Panc1 (cell line): ENCODE results near the gene DOCK11. TPM values are rescaled to one million over a fixed set of nuclear protein-coding genes. Genes with fewer than 3 reads are reported as not detected.

ENCODE experiments used
- ATAC-seq: fragments of 200-7000 bp; cut with Tn5 transposase; 2 replicates; pipeline ENCODE4 v1.9.1; 2020; ENCODE audit warnings: mild to moderate bottlenecking, moderate library complexity
- BruUV-seq: library from RNA; stranded (reverse); fragments of 400-500 nt; replicated peaks from 2 replicates; lab custom pipeline; 2021; lab: Mats Ljungman, UMichigan
- CTCF ChIA-PET: fragments of 300-600 bp; sonication (Branson Sonifier 250); formaldehyde crosslinking; loops from one replicate; lab custom pipeline; 2022; ENCODE audit warnings: antibody characterized with exemption; lab: Charles Lee
- POLR2A ChIA-PET: fragments of 300-600 bp; sonication (Branson Sonifier 250); formaldehyde crosslinking; loops from one replicate; lab custom pipeline; 2022; ENCODE audit warnings: antibody characterized with exemption; lab: Charles Lee
- DNase-seq: peaks from one replicate; pipeline ENCODE4 v3.0.0-alpha.2; 2010; ENCODE audit warnings: low read depth, low spot score
- H3K27ac ChIP-seq: 2 replicates; pipeline ENCODE4 v1.5.1; 2011; ENCODE audit warnings: mild to moderate bottlenecking, low read length, inconsistent platforms
- H3K27me3 ChIP-seq: fragments of 200-500 bp; sonication (Bioruptor generic); 2 replicates; pipeline ENCODE4 v1.6.0; 2014; ENCODE audit warnings: low read length, inconsistent platforms; ENCODE audit not compliant: control insufficient read depth, insufficient read depth
- H3K36me3 ChIP-seq: fragments of 200-500 bp; sonication (Bioruptor generic); 2 replicates; pipeline ENCODE4 v1.5.1; 2014; ENCODE audit warnings: inconsistent platforms, mild to moderate bottlenecking, low read length, moderate library complexity; ENCODE audit not compliant: control insufficient read depth, insufficient read depth
- H3K4me1 ChIP-seq: 2 replicates; pipeline ENCODE4 v1.5.1; 2011; ENCODE audit warnings: inconsistent platforms, mild to moderate bottlenecking, low read length, moderate library complexity; ENCODE audit not compliant: control insufficient read depth, insufficient read depth
- H3K4me3 ChIP-seq, 2 experiments: 2 replicates each; pipeline ENCODE4 v1.5.1; 2011 to 2012; ENCODE audit warnings: low read depth in 2 of 2, low read length in 2 of 2, mild to moderate bottlenecking in 2 of 2, inconsistent platforms in 1 of 2, moderate library complexity in 1 of 2
- H3K9me3 ChIP-seq: fragments of 200-500 bp; sonication (Bioruptor generic); 2 replicates; pipeline ENCODE4 v1.5.1; 2014; ENCODE audit warnings: low read depth, mild to moderate bottlenecking, inconsistent platforms, low read length, moderate library complexity; ENCODE audit not compliant: control insufficient read depth, insufficient read depth
- POLR2AphosphoS5 ChIP-seq: IDR thresholded peaks from 2 replicates; pipeline ENCODE4 v1.6.1; 2012; ENCODE audit warnings: mild to moderate bottlenecking, low read depth, low read length, moderate library complexity
- SIN3A ChIP-seq: IDR thresholded peaks from 2 replicates; pipeline ENCODE4 v1.6.1; 2012; ENCODE audit warnings: low read depth, mild to moderate bottlenecking, low read length, moderate library complexity, borderline replicate concordance; ENCODE audit not compliant: insufficient read depth
- TCF7L2 ChIP-seq: IDR thresholded peaks from 2 replicates; pipeline ENCODE4 v1.6.1; 2011; ENCODE audit warnings: mild to moderate bottlenecking, low read depth, low read length, inconsistent platforms
- in situ Hi-C: cut with HindIII; loops from 2 replicates; pipeline ENCODE4 v1.10.0; 2016; ENCODE audit warnings: low sequenced_read_pairs, low pct_unique_long_range_greater_than_20kb
- intact Hi-C: fragments of 100-400 bp; cut with micrococcal nuclease; formaldehyde crosslinking; loops from one replicate; pipeline ENCODE4 v1.10.0; 2022; ENCODE audit not compliant: unreplicated experiment
- total RNA-seq: library from RNA; stranded (reverse); gene quantifications from one replicate; pipeline ENCODE4 v1.2.1, GENCODE V29; 2021; ENCODE audit not compliant: unreplicated experiment
- TF ChIP-seq, protein P1 (sequence below): fragments of 450-650 bp; IDR thresholded peaks from 2 replicates; pipeline ENCODE4 v1.5.1; 2017; ENCODE audit warnings: mild to moderate bottlenecking
- TF ChIP-seq, protein P2 (sequence below), 2 experiments: IDR thresholded peaks; 2 replicates each; pipeline ENCODE4 v1.6.1; 2011 to 2012; ENCODE audit warnings: low read depth in 2 of 2, control low read depth in 1 of 2, low read length in 1 of 2, mild to moderate bottlenecking in 1 of 2, moderate library complexity in 1 of 2; ENCODE audit not compliant: insufficient read depth in 1 of 2

The DOCK11 gene
- total RNA-seq, 1 experiment from 2014 or later: 2.0 TPM

DNA sequence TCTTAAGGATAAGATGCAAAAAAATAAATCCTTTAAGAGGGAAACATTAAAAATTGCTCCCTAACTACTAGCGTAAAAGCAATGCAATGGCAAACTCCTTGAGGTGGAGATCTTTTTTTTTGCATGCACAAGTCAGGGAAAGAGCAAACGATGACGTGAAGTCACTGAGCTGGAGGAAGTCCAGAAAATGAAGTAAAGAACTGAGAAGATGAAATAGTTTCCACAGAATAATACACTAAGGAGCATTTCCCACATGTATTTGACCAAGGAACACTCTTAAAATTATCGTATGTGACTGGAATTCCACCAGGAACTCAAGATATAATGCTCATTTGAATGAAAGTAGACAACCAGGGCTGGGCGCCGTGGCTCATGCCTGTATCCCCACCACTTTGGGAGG is 21.0 kb upstream of the DOCK11 start:
- no TSS peak for BruUV-seq
- Histone ChIP-seq H3K4me3 (no peak overlapping the region), H3K9me3 (no peaks in the 10 kb centered on the region), H3K36me3 (no peaks in the 10 kb centered on the region), H3K27me3 (no peaks in the 10 kb centered on the region), H3K27ac (no peak overlapping the region), H3K4me1 (no peaks in the 10 kb centered on the region)
- intact Hi-C loops: no loop called here
- ATAC-seq: no peak
- in situ Hi-C loops: no loop called here
- TF ChIP-seq, protein P1, sequence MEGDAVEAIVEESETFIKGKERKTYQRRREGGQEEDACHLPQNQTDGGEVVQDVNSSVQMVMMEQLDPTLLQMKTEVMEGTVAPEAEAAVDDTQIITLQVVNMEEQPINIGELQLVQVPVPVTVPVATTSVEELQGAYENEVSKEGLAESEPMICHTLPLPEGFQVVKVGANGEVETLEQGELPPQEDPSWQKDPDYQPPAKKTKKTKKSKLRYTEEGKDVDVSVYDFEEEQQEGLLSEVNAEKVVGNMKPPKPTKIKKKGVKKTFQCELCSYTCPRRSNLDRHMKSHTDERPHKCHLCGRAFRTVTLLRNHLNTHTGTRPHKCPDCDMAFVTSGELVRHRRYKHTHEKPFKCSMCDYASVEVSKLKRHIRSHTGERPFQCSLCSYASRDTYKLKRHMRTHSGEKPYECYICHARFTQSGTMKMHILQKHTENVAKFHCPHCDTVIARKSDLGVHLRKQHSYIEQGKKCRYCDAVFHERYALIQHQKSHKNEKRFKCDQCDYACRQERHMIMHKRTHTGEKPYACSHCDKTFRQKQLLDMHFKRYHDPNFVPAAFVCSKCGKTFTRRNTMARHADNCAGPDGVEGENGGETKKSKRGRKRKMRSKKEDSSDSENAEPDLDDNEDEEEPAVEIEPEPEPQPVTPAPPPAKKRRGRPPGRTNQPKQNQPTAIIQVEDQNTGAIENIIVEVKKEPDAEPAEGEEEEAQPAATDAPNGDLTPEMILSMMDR: no peak
- TF ChIP-seq, protein P2, sequence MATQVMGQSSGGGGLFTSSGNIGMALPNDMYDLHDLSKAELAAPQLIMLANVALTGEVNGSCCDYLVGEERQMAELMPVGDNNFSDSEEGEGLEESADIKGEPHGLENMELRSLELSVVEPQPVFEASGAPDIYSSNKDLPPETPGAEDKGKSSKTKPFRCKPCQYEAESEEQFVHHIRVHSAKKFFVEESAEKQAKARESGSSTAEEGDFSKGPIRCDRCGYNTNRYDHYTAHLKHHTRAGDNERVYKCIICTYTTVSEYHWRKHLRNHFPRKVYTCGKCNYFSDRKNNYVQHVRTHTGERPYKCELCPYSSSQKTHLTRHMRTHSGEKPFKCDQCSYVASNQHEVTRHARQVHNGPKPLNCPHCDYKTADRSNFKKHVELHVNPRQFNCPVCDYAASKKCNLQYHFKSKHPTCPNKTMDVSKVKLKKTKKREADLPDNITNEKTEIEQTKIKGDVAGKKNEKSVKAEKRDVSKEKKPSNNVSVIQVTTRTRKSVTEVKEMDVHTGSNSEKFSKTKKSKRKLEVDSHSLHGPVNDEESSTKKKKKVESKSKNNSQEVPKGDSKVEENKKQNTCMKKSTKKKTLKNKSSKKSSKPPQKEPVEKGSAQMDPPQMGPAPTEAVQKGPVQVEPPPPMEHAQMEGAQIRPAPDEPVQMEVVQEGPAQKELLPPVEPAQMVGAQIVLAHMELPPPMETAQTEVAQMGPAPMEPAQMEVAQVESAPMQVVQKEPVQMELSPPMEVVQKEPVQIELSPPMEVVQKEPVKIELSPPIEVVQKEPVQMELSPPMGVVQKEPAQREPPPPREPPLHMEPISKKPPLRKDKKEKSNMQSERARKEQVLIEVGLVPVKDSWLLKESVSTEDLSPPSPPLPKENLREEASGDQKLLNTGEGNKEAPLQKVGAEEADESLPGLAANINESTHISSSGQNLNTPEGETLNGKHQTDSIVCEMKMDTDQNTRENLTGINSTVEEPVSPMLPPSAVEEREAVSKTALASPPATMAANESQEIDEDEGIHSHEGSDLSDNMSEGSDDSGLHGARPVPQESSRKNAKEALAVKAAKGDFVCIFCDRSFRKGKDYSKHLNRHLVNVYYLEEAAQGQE (IDR thresholded peaks at IDR 0.05; ENCODE audit: insufficient read depth in 1 of 2, low read depth in 2 of 2, low read length in 1 of 2): no peak
- TF ChIP-seq POLR2AphosphoS5: no peak
- no peak for TF ChIP-seq SIN3A
- no peak for TF ChIP-seq TCF7L2
- POLR2A ChIA-PET: no interaction called here
- no peak for DNase-seq
- CTCF ChIA-PET: no interaction called here

DNA sequence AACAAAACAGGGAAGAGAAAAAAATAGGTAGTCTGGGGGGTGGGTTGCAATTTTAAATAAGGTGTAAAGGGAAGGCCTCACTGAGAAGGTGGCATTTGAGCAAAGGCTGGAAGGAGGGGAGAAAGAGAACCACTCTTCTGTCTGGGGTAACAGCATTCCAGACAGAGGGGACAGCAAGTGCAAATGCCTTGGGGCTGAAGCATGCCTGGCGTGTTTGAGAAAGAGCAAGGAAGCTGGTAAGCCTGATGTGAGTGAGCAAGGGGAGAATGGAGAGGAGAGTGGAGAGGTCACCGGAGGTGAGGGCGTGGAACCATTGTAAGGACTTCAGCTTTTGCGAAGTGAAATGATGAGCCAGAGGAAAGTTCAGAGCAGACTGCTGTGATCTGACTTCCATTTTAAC is 19.7 kb upstream of the DOCK11 start:
- ChIA-PET CTCF (no interaction called here), POLR2A (interaction anchor here (0.6 to 0.7 kb wide), 2 partner anchors 34 to 284 kb away, joined by 3 to 4 read pairs; no protein-coding TSS in a partner anchor)
- H3K27me3 ChIP-seq: no peaks in the 10 kb centered on the region
- TF ChIP-seq, protein P1: no peak
- TF ChIP-seq, protein P2 (IDR thresholded peaks at IDR 0.05; ENCODE audit: insufficient read depth in 1 of 2, low read depth in 2 of 2, low read length in 1 of 2): no peak
- TF ChIP-seq POLR2AphosphoS5 (no peak), TCF7L2 (no peak), SIN3A (no peak)
- no TSS peak for BruUV-seq
- H3K4me3 ChIP-seq: no peak overlapping the region
- H3K9me3 ChIP-seq: no peaks in the 10 kb centered on the region
- H3K27ac ChIP-seq: no peak overlapping the region
- no peaks in the 10 kb centered on the region for H3K4me1 ChIP-seq
- intact Hi-C loops: no loop called here
- DNase-seq (no peak), ATAC-seq (no peak)
- H3K36me3 ChIP-seq: no peaks in the 10 kb centered on the region
- in situ Hi-C loops: no loop called here
